Muscle of leg (tissue), 11 donors: ENCODE results near the gene SMAD3. TPM values are rescaled to one million over a fixed set of nuclear protein-coding genes. Genes with fewer than 3 reads are reported as not detected.
"Not testable (repeated sequence)": the region's sequence is repeated elsewhere in the genome, so short reads cannot be mapped to it uniquely, and the experiment has no call there.

Experiments
- DNase-seq: peaks from one replicate; pipeline ENCODE4 v3.0.0; 2013
- H3K27ac ChIP-seq: one replicate; pipeline ENCODE4 v1.5.1; 2013; ENCODE audit warnings: mild to moderate bottlenecking, low read length, control low read depth
- H3K27me3 ChIP-seq: one replicate; pipeline ENCODE4 v1.6.1; 2013; ENCODE audit warnings: low read length; ENCODE audit not compliant: control insufficient read depth, insufficient read depth
- H3K36me3 ChIP-seq: one replicate; pipeline ENCODE4 v1.6.1; 2013; ENCODE audit warnings: low read length; ENCODE audit not compliant: control insufficient read depth, insufficient read depth
- H3K4me1 ChIP-seq: one replicate; pipeline ENCODE4 v1.6.1; 2013; ENCODE audit warnings: low read length; ENCODE audit not compliant: control insufficient read depth, insufficient read depth
- H3K4me3 ChIP-seq: one replicate; pipeline ENCODE4 v1.5.1; 2013; ENCODE audit warnings: low read length, control low read depth
- H3K9me3 ChIP-seq: replicated peaks from 2 replicates; pipeline ENCODE4 v1.6.1; 2013; ENCODE audit warnings: low read depth, low read length; ENCODE audit not compliant: control insufficient read depth
- WGBS: methylation state at CpG from one replicate; pipeline ENCODE4 v1.1.5; 2013; ENCODE audit warnings: missing lambda C conversion rate; ENCODE audit not compliant: insufficient coverage; 5-methylcytosine and 5-hydroxymethylcytosine counted together
- polyA plus RNA-seq, 8 donors: library from polyadenylated mRNA; unstranded; fragments of 120-200 nt; gene quantifications; one replicate each; pipeline versions ENCODE4 v1.2.1 to v1.2.3, GENCODE V29; 2013; ENCODE audit warnings: inconsistent platforms in 1 of 8, low replicate concordance in 1 of 8; ENCODE audit not compliant: insufficient read length in 8 of 8, insufficient read depth in 1 of 8
- total RNA-seq: library from RNA; stranded (reverse); fragments of 120-200 nt; gene quantifications from one replicate; pipeline ENCODE4 v1.2.4, GENCODE V29; 2013

The SMAD3 gene
- total and polyA plus RNA-seq, 9 donors: 18.3 to 34.0 (median 25.8) TPM

DNA sequence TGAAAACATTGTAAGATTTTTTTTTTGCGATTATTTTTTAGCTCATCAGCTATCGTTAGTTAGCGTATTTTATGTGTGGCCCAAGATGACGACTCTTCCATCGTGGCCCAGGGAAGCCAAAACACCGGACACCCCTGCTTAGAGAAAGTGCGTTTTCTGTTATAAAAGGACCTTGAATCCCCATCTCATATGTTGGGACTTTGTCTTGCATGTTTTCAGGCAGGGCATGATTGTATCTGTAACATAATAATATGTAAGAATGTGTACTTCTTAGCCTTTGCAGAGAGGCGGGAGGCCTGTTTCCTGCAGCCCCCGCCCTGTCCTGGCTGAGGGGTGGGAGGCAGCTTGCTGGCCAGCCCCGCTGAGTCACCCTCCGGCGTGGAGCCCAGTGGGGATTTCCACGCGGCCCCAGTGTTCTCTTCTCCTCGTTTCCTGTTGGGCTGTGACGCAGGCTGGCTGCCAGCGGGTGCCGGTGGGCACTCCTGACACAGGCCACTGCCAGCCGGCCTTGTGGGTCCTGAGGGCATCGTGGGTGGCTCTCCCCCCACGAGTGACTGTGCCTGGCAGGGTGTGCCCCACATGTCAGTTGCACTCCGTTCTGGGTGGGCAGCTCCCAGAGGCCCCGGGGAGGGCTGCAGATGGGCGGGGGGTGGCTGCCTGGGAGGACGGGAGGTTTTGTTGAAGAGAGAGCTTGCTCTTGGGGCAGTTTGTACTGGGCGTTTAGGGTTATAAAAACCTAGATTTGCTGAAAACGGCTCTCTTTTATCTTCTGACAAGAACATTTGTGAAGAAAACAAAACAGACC lies 55.6 kb downstream of the SMAD3 start:
- WGBS: 3% methylated on average over 13 of the region's 27 CpGs
- DNase-seq: peak; percentile 90
- no peaks in the 10 kb centered on the region for H3K27me3 ChIP-seq
- peaks cover 58% of the 10 kb centered on the region for H3K4me1 ChIP-seq
- H3K9me3 ChIP-seq: no peaks in the 10 kb centered on the region
- peaks cover 2% of the 10 kb centered on the region for H3K36me3 ChIP-seq
- peak overlapping the region; percentile 6 for H3K4me3 ChIP-seq
- peak overlapping the region; percentile 83 for H3K27ac ChIP-seq

GRCh38 chr15:67121644-67122605 lies 56.5 kb downstream of the SMAD3 start:
- Histone ChIP-seq H3K9me3 (no peaks in the 10 kb centered on the region), H3K27me3 (no peaks in the 10 kb centered on the region), H3K4me1 (peaks cover 60% of the 10 kb centered on the region), H3K4me3 (no peak overlapping the region), H3K36me3 (no peaks in the 10 kb centered on the region), H3K27ac (peak overlapping the region; percentile 83)
- no peak for DNase-seq
- 83% methylated on average over 1 of the region's 10 CpGs for WGBS

DNA sequence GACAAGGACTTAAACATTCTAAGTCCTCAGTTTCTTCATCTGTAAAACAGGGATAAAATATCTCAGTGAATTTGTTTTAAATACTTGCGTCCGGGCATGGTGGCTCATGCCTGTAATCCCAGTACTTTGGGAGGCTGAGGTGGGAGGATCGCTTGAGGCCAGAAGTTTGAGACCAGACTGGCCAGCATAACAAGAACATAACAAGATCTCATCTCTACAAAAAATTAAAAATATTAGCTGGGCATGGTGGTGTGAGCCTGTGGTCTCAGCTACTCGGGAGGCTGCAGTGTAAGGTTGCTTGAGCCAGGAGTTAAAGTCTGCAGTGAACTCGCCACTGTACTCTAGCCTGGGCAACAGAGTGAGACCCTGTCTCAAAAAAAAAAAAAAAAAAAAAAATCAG lies 57.4 kb downstream of the SMAD3 start:
- H3K4me3 ChIP-seq, H3K27me3 ChIP-seq, H3K27ac ChIP-seq, H3K36me3 ChIP-seq, H3K9me3 ChIP-seq, DNase-seq: not testable (repeated sequence)
- peaks cover 55% of the 10 kb centered on the region for H3K4me1 ChIP-seq
- no CpG with 5 or more reads among the region's 5 CpGs for WGBS

- H3K9me3 ChIP-seq, DNase-seq, H3K4me3 ChIP-seq, H3K27me3 ChIP-seq, H3K36me3 ChIP-seq, H3K27ac ChIP-seq: not testable (repeated sequence)
- H3K4me1 ChIP-seq: peaks cover 55% of the 10 kb centered on the region
- whole genome bisulfite sequencing: 90% methylated on average over 2 of the region's 8 CpGs
These were observed 57.9 kb downstream of the SMAD3 start for GRCh38 chr15:67123291-67123690.

DNA sequence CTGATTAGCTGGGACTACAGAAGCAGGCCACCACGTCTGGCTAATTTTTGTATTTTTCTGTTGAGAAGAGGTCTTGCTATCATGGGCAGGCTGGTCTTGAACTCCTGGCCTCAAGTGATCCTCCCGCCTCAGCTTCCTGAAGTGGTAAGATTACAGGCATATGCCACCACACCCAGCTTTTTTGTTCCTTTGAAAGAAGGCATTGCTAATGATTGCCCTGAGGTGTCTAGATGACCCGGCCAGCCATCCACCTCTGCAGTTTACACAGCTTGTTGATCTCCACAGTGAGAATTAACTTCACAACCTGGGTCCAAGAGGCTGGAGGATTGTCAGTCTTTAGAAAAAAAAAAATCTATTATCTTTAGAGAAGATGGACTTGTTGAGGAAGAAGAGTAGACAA lies 58.7 kb downstream of the SMAD3 start:
- no CpG with 5 or more reads among the region's 3 CpGs for WGBS
- Histone ChIP-seq H3K4me3 (no peak overlapping the region), H3K27ac (no peak overlapping the region), H3K36me3 (peaks cover 2% of the 10 kb centered on the region), H3K9me3 (no peaks in the 10 kb centered on the region), H3K27me3 (no peaks in the 10 kb centered on the region), H3K4me1 (peaks cover 52% of the 10 kb centered on the region)
- no peak for DNase-seq

DNA sequence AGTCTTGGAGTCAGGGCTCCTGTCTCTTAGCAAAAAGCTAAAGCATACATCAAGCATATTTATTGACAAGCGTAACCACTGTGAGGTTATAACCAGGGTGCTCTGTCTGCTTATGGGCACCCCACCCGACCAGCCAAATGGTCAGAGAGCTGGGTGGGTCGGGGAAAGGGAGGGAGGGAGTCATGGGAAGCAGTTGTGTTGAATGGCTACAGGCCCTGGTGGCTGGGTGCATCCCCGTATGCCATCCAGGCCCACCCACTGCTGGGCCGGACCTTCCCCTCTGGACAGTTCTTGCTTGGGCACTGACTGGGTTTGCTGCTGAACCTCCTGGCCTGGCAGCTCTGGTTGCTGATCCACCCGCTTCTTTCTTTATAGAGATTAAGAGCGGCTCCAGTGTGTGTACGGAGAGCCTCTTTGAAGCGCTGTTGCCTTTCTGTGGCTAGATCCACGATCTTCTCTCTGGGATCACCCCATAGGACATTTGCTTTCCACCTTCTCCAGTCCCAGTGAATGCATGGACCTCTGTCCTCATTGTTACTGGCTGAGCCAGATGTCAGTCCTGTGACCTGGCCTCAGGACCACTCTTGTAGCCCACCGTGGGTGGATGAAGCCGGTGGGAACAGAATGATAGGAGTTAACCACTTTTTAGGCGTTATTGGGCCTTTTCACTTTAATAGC lies 59.6 kb downstream of the SMAD3 start:
- peak overlapping the region; percentile 2 for H3K4me3 ChIP-seq
- WGBS: 46% methylated on average over 8 of the region's 13 CpGs
- no peaks in the 10 kb centered on the region for H3K9me3 ChIP-seq
- H3K36me3 ChIP-seq: peaks cover 2% of the 10 kb centered on the region
- DNase-seq: no peak
- H3K27me3 ChIP-seq: no peaks in the 10 kb centered on the region
- peaks cover 48% of the 10 kb centered on the region for H3K4me1 ChIP-seq
- H3K27ac ChIP-seq: peak overlapping the region; percentile 85

DNA sequence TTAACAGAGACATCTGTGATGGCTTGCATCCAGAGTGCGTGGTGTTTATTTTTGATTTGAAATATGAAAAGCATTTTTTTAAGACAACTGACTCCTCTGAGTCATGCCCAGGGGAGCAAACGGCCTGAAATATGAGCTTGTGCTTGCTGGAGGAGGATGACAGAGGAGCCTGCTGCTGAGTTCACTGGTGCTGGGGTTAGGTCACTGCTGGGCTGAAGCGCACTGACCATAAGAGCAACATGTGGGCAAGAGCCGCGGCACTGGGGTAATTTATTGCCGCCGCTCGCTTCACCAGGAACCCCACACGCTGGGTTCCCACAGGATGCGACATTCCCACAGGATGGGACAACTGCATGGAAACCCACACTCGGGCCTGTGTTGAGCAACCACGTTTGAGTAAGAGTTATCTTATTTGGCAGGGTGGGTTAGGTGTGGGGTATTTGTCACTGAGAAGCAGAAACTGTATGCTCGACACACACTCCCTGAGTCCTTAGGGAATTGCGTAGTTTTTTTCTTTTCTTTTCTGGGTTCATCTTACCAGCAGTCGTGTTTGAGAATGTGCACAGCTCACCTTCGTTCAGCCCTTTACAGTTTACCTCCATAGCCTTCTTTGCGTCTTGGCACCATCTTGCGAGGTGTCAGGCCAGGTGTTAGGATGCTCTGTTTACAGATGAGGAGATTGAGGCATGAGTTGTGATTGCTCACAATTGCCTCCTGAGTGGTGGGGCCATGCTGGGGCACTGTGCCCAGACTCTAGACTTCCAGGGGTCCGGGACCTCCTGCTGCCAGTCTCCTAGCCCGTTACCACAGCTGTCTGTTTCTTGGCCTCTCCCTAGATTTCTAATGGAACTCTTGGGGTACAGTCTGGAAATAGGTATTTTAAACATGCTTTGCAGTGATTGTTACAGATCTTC lies 60.4 kb downstream of the SMAD3 start:
- H3K4me1 ChIP-seq: peaks cover 45% of the 10 kb centered on the region
- no peaks in the 10 kb centered on the region for H3K9me3 ChIP-seq
- H3K27ac ChIP-seq: peak overlapping the region; percentile 85
- no peaks in the 10 kb centered on the region for H3K27me3 ChIP-seq
- H3K36me3 ChIP-seq: peaks cover 4% of the 10 kb centered on the region
- DNase-seq: peak; percentile 98
- peak overlapping the region; percentile 8 for H3K4me3 ChIP-seq
- 23% methylated on average over 12 of the region's 20 CpGs for WGBS

GRCh38 chr15:67126551-67127330 lies 61.3 kb downstream of the SMAD3 start:
- Histone ChIP-seq H3K27ac (no peak overlapping the region), H3K4me3 (no peak overlapping the region), H3K36me3 (peaks cover 4% of the 10 kb centered on the region), H3K9me3 (no peaks in the 10 kb centered on the region), H3K27me3 (no peaks in the 10 kb centered on the region), H3K4me1 (peaks cover 46% of the 10 kb centered on the region)
- WGBS: 81% methylated on average over 10 of the region's 16 CpGs
- DNase-seq: no peak

DNA sequence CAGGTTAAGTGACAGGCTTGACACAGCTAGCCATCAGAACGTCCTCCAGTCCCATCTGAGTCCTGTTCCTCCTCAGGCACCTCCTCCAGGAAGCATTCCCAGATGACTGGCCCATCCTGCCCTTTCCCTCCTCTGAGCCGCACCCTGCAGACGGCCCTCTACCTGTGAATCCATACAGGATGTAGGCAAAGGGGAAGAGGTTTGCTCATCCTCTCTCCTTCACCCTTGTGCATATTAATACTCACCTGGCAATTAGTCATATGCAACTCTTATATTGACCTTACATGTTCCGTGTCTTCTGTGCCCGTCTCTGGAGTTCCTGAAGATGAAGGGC lies 61.9 kb downstream of the SMAD3 start:
- no peaks in the 10 kb centered on the region for H3K9me3 ChIP-seq
- H3K4me1 ChIP-seq: peaks cover 43% of the 10 kb centered on the region
- no peak overlapping the region for H3K4me3 ChIP-seq
- WGBS: 43% methylated on average over 1 of the region's 5 CpGs
- no peak for DNase-seq
- peaks cover 4% of the 10 kb centered on the region for H3K36me3 ChIP-seq
- no peaks in the 10 kb centered on the region for H3K27me3 ChIP-seq
- H3K27ac ChIP-seq: no peak overlapping the region
